ENCODE results near the gene DOK4. TPM values are rescaled to one million over a fixed set of nuclear protein-coding genes. Genes with fewer than 3 reads are reported as not detected.

DOK4 gene
- total RNA-seq, 1 experiment from 2014 or later: 23.0 TPM

GRCh38 chr16:57497121-57497520, 10.8 kb upstream of the DOK4 start:
- no peak for TF ChIP-seq CTCF (IDR thresholded peaks at IDR 0.05; ENCODE audit: unreplicated experiment)
- H3K4me1 Mint-ChIP-seq (ENCODE audit: low read depth, unreplicated experiment): peaks cover 9% of the 10 kb centered on the region
- no peak overlapping the region for H3K4me3 Mint-ChIP-seq (ENCODE audit: low read depth, unreplicated experiment)
- CTCF ChIA-PET: no interaction called here
- intact Hi-C loops (cut with micrococcal nuclease; ENCODE audit: unreplicated experiment): no loop called here
- no peaks in the 10 kb centered on the region for H3K36me3 Mint-ChIP-seq (ENCODE audit: insufficient read depth, unreplicated experiment)
- no peaks in the 10 kb centered on the region for H3K9me3 Mint-ChIP-seq (ENCODE audit: low read depth, unreplicated experiment)
- DNase-seq: no peak
- H3K27me3 Mint-ChIP-seq (ENCODE audit: unreplicated experiment): peaks cover 33% of the 10 kb centered on the region
- BruUV-seq (replicated peaks): no TSS peak
- no peak overlapping the region for H3K27ac Mint-ChIP-seq (ENCODE audit: unreplicated experiment)

GRCh38 chr16:57493767-57494166, 7.5 kb upstream of the DOK4 start:
- H3K4me3 Mint-ChIP-seq (ENCODE audit: low read depth, unreplicated experiment): no peak overlapping the region
- peaks cover 22% of the 10 kb centered on the region for H3K27me3 Mint-ChIP-seq (ENCODE audit: unreplicated experiment)
- H3K36me3 Mint-ChIP-seq (ENCODE audit: insufficient read depth, unreplicated experiment): no peaks in the 10 kb centered on the region
- H3K27ac Mint-ChIP-seq (ENCODE audit: unreplicated experiment): no peak overlapping the region
- BruUV-seq (replicated peaks): no TSS peak
- no peaks in the 10 kb centered on the region for H3K4me1 Mint-ChIP-seq (ENCODE audit: low read depth, unreplicated experiment)
- H3K9me3 Mint-ChIP-seq (ENCODE audit: low read depth, unreplicated experiment): no peaks in the 10 kb centered on the region
- CTCF ChIA-PET: no interaction called here
- DNase-seq: no peak
- intact Hi-C loops (cut with micrococcal nuclease; ENCODE audit: unreplicated experiment): no loop called here
- no peak for TF ChIP-seq CTCF (IDR thresholded peaks at IDR 0.05; ENCODE audit: unreplicated experiment)

- CTCF ChIA-PET: no interaction called here
These were observed 2.9 kb upstream of the DOK4 start for GRCh38 chr16:57489229-57489628.

GRCh38 chr16:57486858-57487834, 853 bp upstream of the DOK4 start:
- Mint-ChIP-seq H3K4me3 (ENCODE audit: low read depth, unreplicated experiment) (peak overlapping the region; percentile 90), H3K4me1 (ENCODE audit: low read depth, unreplicated experiment) (peaks cover 5% of the 10 kb centered on the region), H3K36me3 (ENCODE audit: insufficient read depth, unreplicated experiment) (peaks cover 13% of the 10 kb centered on the region), H3K27me3 (ENCODE audit: unreplicated experiment) (no peaks in the 10 kb centered on the region), H3K9me3 (ENCODE audit: low read depth, unreplicated experiment) (no peaks in the 10 kb centered on the region), H3K27ac (ENCODE audit: unreplicated experiment) (peak overlapping the region; percentile 28)
- TF ChIP-seq CTCF (IDR thresholded peaks at IDR 0.05; ENCODE audit: unreplicated experiment): no peak
- no TSS peak for BruUV-seq (replicated peaks)
- intact Hi-C loops (cut with micrococcal nuclease; ENCODE audit: unreplicated experiment): no loop called here
- DNase-seq: no peak
- CTCF ChIA-PET: interaction anchor here (0.7 kb wide), 2 partner anchors 32 to 41 kb away, joined by 3 to 4 read pairs; no protein-coding TSS in a partner anchor

More at GRCh38 chr16:57489229-57489628, 2.9 kb upstream of the DOK4 start:
- peaks cover 11% of the 10 kb centered on the region for H3K27me3 Mint-ChIP-seq (ENCODE audit: unreplicated experiment)
- no peak overlapping the region for H3K4me3 Mint-ChIP-seq (ENCODE audit: low read depth, unreplicated experiment)
- H3K9me3 Mint-ChIP-seq (ENCODE audit: low read depth, unreplicated experiment): no peaks in the 10 kb centered on the region
- H3K27ac Mint-ChIP-seq (ENCODE audit: unreplicated experiment): no peak overlapping the region
- DNase-seq: no peak
- peaks cover 13% of the 10 kb centered on the region for H3K36me3 Mint-ChIP-seq (ENCODE audit: insufficient read depth, unreplicated experiment)
- peaks cover 5% of the 10 kb centered on the region for H3K4me1 Mint-ChIP-seq (ENCODE audit: low read depth, unreplicated experiment)
- no peak for TF ChIP-seq CTCF (IDR thresholded peaks at IDR 0.05; ENCODE audit: unreplicated experiment)
- intact Hi-C loops (cut with micrococcal nuclease; ENCODE audit: unreplicated experiment): no loop called here
- no TSS peak for BruUV-seq (replicated peaks)
